ENCODE data around the gene ILKAP.

- TF ChIP-seq POLR2A (IDR thresholded peaks at IDR 0.05; ENCODE audit: low read length) = peak; percentile 73
- TF ChIP-seq GATA1 (IDR thresholded peaks at IDR 0.05; ENCODE audit: low read depth, low read length) = no peak
Measured at GRCh38 chr2:238237431-238238135, 34.1 kb upstream of the ILKAP start.
